Measurements from ENCODE around the gene SLC2A8. TPM values are rescaled to one million over a fixed set of nuclear protein-coding genes. Genes with fewer than 3 reads are reported as not detected.

The SLC2A8 gene
- total RNA-seq, 1 donor from 2014 or later: 27.5 TPM

- H3K4me3 ChIP-seq (ENCODE audit: low read depth, low read length): no peak overlapping the region
- no peak for TF ChIP-seq CTCF (IDR thresholded peaks at IDR 0.05; ENCODE audit: insufficient read depth, low read length, poor library complexity, severe bottlenecking)
- H3K36me3 ChIP-seq (ENCODE audit: control insufficient read depth, insufficient read depth, low read length): peaks cover 4% of the 10 kb centered on the region
- H3K27me3 ChIP-seq (ENCODE audit: control insufficient read depth, insufficient read depth, low read length): no peaks in the 10 kb centered on the region
- no peak for DNase-seq (ENCODE audit: low read depth)
Measured at GRCh38 chr9:127407492-127407843, 10.5 kb downstream of the SLC2A8 start.

GRCh38 chr9:127411122-127411521 is 14.2 kb downstream of the SLC2A8 start:
- no peak overlapping the region for H3K4me3 ChIP-seq (ENCODE audit: low read depth, low read length)
- TF ChIP-seq CTCF (IDR thresholded peaks at IDR 0.05; ENCODE audit: insufficient read depth, low read length, poor library complexity, severe bottlenecking): no peak
- no peaks in the 10 kb centered on the region for H3K36me3 ChIP-seq (ENCODE audit: control insufficient read depth, insufficient read depth, low read length)
- no peak for DNase-seq (ENCODE audit: low read depth)
- H3K27me3 ChIP-seq (ENCODE audit: control insufficient read depth, insufficient read depth, low read length): no peaks in the 10 kb centered on the region

- no peak for DNase-seq (ENCODE audit: low read depth)
Measured at GRCh38 chr9:127415141-127415540, 18.2 kb downstream of the SLC2A8 start.

GRCh38 chr9:127415657-127416056 is 18.7 kb downstream of the SLC2A8 start:
- no peaks in the 10 kb centered on the region for H3K36me3 ChIP-seq (ENCODE audit: control insufficient read depth, insufficient read depth, low read length)
- no peaks in the 10 kb centered on the region for H3K27me3 ChIP-seq (ENCODE audit: control insufficient read depth, insufficient read depth, low read length)
- no peak for TF ChIP-seq CTCF (IDR thresholded peaks at IDR 0.05; ENCODE audit: insufficient read depth, low read length, poor library complexity, severe bottlenecking)
- DNase-seq (ENCODE audit: low read depth): no peak
- no peak overlapping the region for H3K4me3 ChIP-seq (ENCODE audit: low read depth, low read length)

More at GRCh38 chr9:127415141-127415540, 18.2 kb downstream of the SLC2A8 start:
- Histone ChIP-seq H3K27me3 (ENCODE audit: control insufficient read depth, insufficient read depth, low read length) (no peaks in the 10 kb centered on the region), H3K36me3 (ENCODE audit: control insufficient read depth, insufficient read depth, low read length) (no peaks in the 10 kb centered on the region), H3K4me3 (ENCODE audit: low read depth, low read length) (no peak overlapping the region)
- TF ChIP-seq CTCF (IDR thresholded peaks at IDR 0.05; ENCODE audit: insufficient read depth, low read length, poor library complexity, severe bottlenecking): no peak

- no peak for DNase-seq (ENCODE audit: low read depth)
- H3K4me3 ChIP-seq (ENCODE audit: low read depth, low read length): no peak overlapping the region
Measured at GRCh38 chr9:127417131-127418036, 20.4 kb downstream of the SLC2A8 start.

More at GRCh38 chr9:127417131-127418036, 20.4 kb downstream of the SLC2A8 start:
- H3K36me3 ChIP-seq (ENCODE audit: control insufficient read depth, insufficient read depth, low read length): no peaks in the 10 kb centered on the region
- no peak for TF ChIP-seq CTCF (IDR thresholded peaks at IDR 0.05; ENCODE audit: insufficient read depth, low read length, poor library complexity, severe bottlenecking)
- no peaks in the 10 kb centered on the region for H3K27me3 ChIP-seq (ENCODE audit: control insufficient read depth, insufficient read depth, low read length)
